C4-2B (cell line): Measurements from ENCODE around the gene BDH1.

Source experiments
- ZFX ChIP-seq: fragments of 450-650 bp; IDR thresholded peaks from 2 replicates; pipeline ENCODE4 v1.6.1; 2017
- TF ChIP-seq, protein P1 (sequence below): fragments of 450-650 bp; conservative IDR thresholded peaks from 2 replicates; pipeline ENCODE4 v1.5.1; 2017; ENCODE audit warnings: mild to moderate bottlenecking

DNA sequence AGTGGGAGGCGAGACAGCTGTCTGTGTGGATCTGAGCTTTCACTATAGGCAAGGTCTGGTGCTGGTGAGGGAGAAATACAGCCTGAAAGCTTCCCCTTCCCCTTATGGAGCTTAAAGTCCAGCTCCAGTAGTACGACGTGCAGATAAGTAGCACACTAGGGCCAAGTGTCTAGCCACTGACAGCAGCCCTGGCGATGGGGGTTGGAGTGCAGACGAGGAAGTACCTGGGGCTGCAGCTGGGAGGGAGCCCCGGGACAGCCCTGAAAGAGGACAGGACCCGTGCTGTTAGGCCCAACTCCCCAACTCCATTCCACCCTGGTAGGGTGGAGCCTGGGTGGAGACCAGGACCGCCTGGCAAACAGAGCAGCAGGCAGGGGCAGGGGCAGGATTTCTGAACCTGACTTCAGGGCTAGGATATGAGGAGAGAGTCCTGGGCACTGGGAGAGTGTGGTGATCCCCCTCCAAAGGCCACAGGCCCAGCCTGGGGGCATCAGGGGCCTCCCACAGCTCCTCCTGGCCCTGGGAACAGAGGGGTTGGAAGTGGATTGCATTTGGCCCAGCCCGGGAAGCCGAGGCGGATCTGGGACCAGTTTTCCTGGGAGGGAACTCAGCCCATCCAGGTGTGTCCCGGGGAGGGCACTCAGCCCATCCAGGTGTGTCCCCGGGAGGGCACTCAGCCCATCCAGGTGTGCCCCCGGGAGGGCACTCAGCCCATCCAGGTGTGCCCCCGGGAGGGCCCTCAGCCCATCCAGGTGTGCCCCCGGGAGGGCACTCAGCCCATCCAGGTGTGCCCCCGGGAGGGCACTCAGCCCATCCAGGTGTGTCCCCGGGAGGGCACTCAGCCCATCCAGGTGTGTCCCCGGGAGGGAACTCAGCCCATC, 42.8 kb downstream of the BDH1 start:
- TF ChIP-seq, protein P1, sequence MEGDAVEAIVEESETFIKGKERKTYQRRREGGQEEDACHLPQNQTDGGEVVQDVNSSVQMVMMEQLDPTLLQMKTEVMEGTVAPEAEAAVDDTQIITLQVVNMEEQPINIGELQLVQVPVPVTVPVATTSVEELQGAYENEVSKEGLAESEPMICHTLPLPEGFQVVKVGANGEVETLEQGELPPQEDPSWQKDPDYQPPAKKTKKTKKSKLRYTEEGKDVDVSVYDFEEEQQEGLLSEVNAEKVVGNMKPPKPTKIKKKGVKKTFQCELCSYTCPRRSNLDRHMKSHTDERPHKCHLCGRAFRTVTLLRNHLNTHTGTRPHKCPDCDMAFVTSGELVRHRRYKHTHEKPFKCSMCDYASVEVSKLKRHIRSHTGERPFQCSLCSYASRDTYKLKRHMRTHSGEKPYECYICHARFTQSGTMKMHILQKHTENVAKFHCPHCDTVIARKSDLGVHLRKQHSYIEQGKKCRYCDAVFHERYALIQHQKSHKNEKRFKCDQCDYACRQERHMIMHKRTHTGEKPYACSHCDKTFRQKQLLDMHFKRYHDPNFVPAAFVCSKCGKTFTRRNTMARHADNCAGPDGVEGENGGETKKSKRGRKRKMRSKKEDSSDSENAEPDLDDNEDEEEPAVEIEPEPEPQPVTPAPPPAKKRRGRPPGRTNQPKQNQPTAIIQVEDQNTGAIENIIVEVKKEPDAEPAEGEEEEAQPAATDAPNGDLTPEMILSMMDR = no peak
- no peak for TF ChIP-seq ZFX
